Activated CD8-positive, alpha-beta T cell treated with anti-CD3 and anti-CD28 coated beads for 36 hours (primary cell): ENCODE measurements around the gene SLC9A4. TPM values are rescaled to one million over a fixed set of nuclear protein-coding genes. Genes with fewer than 3 reads are reported as not detected.

Experiments
- ATAC-seq: fragments of 200-7000 bp; cut with Tn5 transposase; one replicate; pipeline ENCODE4 v1.10.0; 2021; ENCODE audit warnings: mild to moderate bottlenecking, moderate library complexity
- CTCF ChIA-PET: fragments of 350-600 bp; sonication (Branson Sonifier 250); formaldehyde crosslinking; loops from one replicate; lab custom pipeline; 2021; ENCODE audit warnings: antibody characterized with exemption; lab: Charles Lee
- POLR2A ChIA-PET: fragments of 350-600 bp; sonication (Branson Sonifier 250); formaldehyde crosslinking; loops from one replicate; lab custom pipeline; 2021; ENCODE audit warnings: antibody characterized with exemption; lab: Charles Lee
- DNase-seq: peaks from one replicate; pipeline ENCODE4 v3.0.0-alpha.2; 2020
- H3K27ac Mint-ChIP-seq: one replicate; pipeline ENCODE4 v1.8.0; 2021; ENCODE audit warnings: mild to moderate bottlenecking, mixed read lengths
- H3K27me3 Mint-ChIP-seq: one replicate; pipeline ENCODE4 v1.8.0; 2021; ENCODE audit warnings: mixed read lengths
- H3K36me3 Mint-ChIP-seq: one replicate; pipeline ENCODE4 v1.8.0; 2021; ENCODE audit warnings: low read depth, mixed read lengths
- H3K4me1 Mint-ChIP-seq: one replicate; pipeline ENCODE4 v1.8.0; 2021; ENCODE audit warnings: low read depth, mixed read lengths
- H3K4me3 Mint-ChIP-seq: one replicate; pipeline ENCODE4 v1.8.0; 2021; ENCODE audit warnings: mild to moderate bottlenecking, moderate library complexity, mixed read lengths
- H3K9me3 Mint-ChIP-seq: one replicate; pipeline ENCODE4 v1.8.0; 2021; ENCODE audit warnings: mixed read lengths
- CTCF ChIP-seq: fragments of 200-600 bp; IDR thresholded peaks from one replicate; pipeline ENCODE4 v1.8.0; 2022; ENCODE audit warnings: antibody characterized with exemption, mild to moderate bottlenecking
- intact Hi-C: fragments of 100-400 bp; cut with micrococcal nuclease; formaldehyde crosslinking; loops from one replicate; pipeline ENCODE4 v1.10.0; 2022
- total RNA-seq, 2 experiments: library from RNA; stranded (reverse); gene quantifications; one replicate each; pipeline ENCODE4 v1.2.3, GENCODE V29; 2021

The SLC9A4 gene
- total RNA-seq, 2 experiments from 2014 or later: 0.07 TPM; not detected in 1

- ATAC-seq: no peak
- Mint-ChIP-seq H3K4me3 (no peak overlapping the region), H3K4me1 (peaks cover 16% of the 10 kb centered on the region), H3K36me3 (no peaks in the 10 kb centered on the region), H3K27ac (no peak overlapping the region), H3K27me3 (peaks cover 26% of the 10 kb centered on the region), H3K9me3 (peaks cover 2% of the 10 kb centered on the region)
- ChIA-PET CTCF (interaction anchor here (1.1 kb wide), 1 partner anchor 8 kb away, joined by 3 read pairs; no protein-coding TSS in a partner anchor), POLR2A (no interaction called here)
- intact Hi-C loops: loop anchor here (10.0 kb wide), 1 partner anchor 103 kb away; the partner anchor contains the start of gene SLC9A2
- no peak for DNase-seq
- no peak for TF ChIP-seq CTCF
These were observed 39.1 kb downstream of the SLC9A4 start for GRCh38 chr2:102512161-102512560.

GRCh38 chr2:102513355-102513939 lies 40.4 kb downstream of the SLC9A4 start:
- peaks cover 16% of the 10 kb centered on the region for H3K4me1 Mint-ChIP-seq
- H3K4me3 Mint-ChIP-seq: no peak overlapping the region
- peaks cover 21% of the 10 kb centered on the region for H3K27me3 Mint-ChIP-seq
- TF ChIP-seq CTCF: no peak
- H3K36me3 Mint-ChIP-seq: no peaks in the 10 kb centered on the region
- H3K27ac Mint-ChIP-seq: no peak overlapping the region
- peaks cover 2% of the 10 kb centered on the region for H3K9me3 Mint-ChIP-seq
- intact Hi-C loops: loop anchor here (10.0 kb wide), 1 partner anchor 101 kb away; the partner anchor contains the start of gene SLC9A2
- ATAC-seq: no peak
- no peak for DNase-seq
- ChIA-PET CTCF (interaction anchor here (1.5 to 1.6 kb wide), 2 partner anchors 41 to 241 kb away, joined by 6 to 7 read pairs; partner anchors contain the start of gene SLC9A4), POLR2A (interaction anchor here (1.1 kb wide), 1 partner anchor 22 kb away, joined by 4 read pairs; no protein-coding TSS in a partner anchor)

GRCh38 chr2:102514061-102514785 lies 41.2 kb downstream of the SLC9A4 start:
- no peak for ATAC-seq
- no peak for TF ChIP-seq CTCF
- ChIA-PET CTCF (interaction anchor here (1.3 to 1.6 kb wide), 3 partner anchors 42 to 292 kb away, joined by 3 to 7 read pairs (median 6); partner anchors contain the start of gene SLC9A4), POLR2A (no interaction called here)
- H3K27ac Mint-ChIP-seq: no peak overlapping the region
- H3K9me3 Mint-ChIP-seq: peaks cover 2% of the 10 kb centered on the region
- peaks cover 17% of the 10 kb centered on the region for H3K27me3 Mint-ChIP-seq
- no peak overlapping the region for H3K4me3 Mint-ChIP-seq
- peaks cover 11% of the 10 kb centered on the region for H3K4me1 Mint-ChIP-seq
- intact Hi-C loops: loop anchor here (10.0 kb wide), 1 partner anchor 101 kb away; the partner anchor contains the start of gene SLC9A2
- DNase-seq: no peak
- no peaks in the 10 kb centered on the region for H3K36me3 Mint-ChIP-seq

GRCh38 chr2:102515851-102516250 lies 42.8 kb downstream of the SLC9A4 start:
- ChIA-PET CTCF (interaction anchor here (1.7 to 3.2 kb wide), 3 partner anchors 43 to 101 kb away, joined by 3 to 12 read pairs (median 6); partner anchors contain the start of gene SLC9A4), POLR2A (no interaction called here)
- H3K27ac Mint-ChIP-seq: no peak overlapping the region
- H3K4me3 Mint-ChIP-seq: no peak overlapping the region
- no peak for TF ChIP-seq CTCF
- no peaks in the 10 kb centered on the region for H3K9me3 Mint-ChIP-seq
- peaks cover 11% of the 10 kb centered on the region for H3K27me3 Mint-ChIP-seq
- ATAC-seq: no peak
- H3K36me3 Mint-ChIP-seq: no peaks in the 10 kb centered on the region
- H3K4me1 Mint-ChIP-seq: no peaks in the 10 kb centered on the region
- DNase-seq: no peak
- intact Hi-C loops: loop anchor here (10.0 kb wide), 1 partner anchor 99 kb away; the partner anchor contains the start of gene SLC9A2
